ENCODE results near the gene TNFSF8.

DNA sequence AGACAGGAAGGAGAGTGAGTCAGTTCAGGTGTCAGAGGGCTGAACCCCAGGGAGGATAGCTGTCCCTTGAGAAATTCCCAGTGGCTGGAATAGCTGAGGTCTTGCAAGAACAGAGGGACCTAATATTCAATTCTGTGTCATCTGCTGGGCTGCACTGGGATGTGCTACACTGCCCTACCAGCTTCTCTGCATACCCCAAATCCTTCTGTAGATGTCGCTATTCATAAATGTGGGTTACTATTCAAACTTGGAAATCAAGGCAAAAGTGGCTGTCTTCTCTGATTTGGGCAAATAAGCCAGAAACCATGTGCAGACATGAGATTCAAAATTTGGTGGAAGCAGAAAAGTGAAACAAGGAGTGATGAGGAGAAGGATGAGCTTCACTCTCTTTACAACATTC, 16.3 kb downstream of the TNFSF8 start:
- TF ChIP-seq, protein P1, sequence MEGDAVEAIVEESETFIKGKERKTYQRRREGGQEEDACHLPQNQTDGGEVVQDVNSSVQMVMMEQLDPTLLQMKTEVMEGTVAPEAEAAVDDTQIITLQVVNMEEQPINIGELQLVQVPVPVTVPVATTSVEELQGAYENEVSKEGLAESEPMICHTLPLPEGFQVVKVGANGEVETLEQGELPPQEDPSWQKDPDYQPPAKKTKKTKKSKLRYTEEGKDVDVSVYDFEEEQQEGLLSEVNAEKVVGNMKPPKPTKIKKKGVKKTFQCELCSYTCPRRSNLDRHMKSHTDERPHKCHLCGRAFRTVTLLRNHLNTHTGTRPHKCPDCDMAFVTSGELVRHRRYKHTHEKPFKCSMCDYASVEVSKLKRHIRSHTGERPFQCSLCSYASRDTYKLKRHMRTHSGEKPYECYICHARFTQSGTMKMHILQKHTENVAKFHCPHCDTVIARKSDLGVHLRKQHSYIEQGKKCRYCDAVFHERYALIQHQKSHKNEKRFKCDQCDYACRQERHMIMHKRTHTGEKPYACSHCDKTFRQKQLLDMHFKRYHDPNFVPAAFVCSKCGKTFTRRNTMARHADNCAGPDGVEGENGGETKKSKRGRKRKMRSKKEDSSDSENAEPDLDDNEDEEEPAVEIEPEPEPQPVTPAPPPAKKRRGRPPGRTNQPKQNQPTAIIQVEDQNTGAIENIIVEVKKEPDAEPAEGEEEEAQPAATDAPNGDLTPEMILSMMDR (tag by site-specific recombination; IDR thresholded peaks at IDR 0.05), result no peak
- no peak for TF ChIP-seq KLF1 (tag by site-specific recombination; IDR thresholded peaks at IDR 0.05)
- no peak for TF ChIP-seq PRDM1 (tag by site-specific recombination; IDR thresholded peaks at IDR 0.05)
- TF ChIP-seq WT1 (tag by site-specific recombination; IDR thresholded peaks at IDR 0.05), result no peak
- TF ChIP-seq, protein P2, sequence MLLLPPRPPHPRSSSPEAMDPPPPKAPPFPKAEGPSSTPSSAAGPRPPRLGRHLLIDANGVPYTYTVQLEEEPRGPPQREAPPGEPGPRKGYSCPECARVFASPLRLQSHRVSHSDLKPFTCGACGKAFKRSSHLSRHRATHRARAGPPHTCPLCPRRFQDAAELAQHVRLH (tag by site-specific recombination; IDR thresholded peaks at IDR 0.05), result no peak
- TF ChIP-seq ZNF274 (IDR thresholded peaks at IDR 0.05; ENCODE audit: low read length), result no peak
- no peak for TF ChIP-seq ZNF274 (tag by site-specific recombination; IDR thresholded peaks at IDR 0.05; ENCODE audit: borderline replicate concordance)
- TF ChIP-seq, protein P3, sequence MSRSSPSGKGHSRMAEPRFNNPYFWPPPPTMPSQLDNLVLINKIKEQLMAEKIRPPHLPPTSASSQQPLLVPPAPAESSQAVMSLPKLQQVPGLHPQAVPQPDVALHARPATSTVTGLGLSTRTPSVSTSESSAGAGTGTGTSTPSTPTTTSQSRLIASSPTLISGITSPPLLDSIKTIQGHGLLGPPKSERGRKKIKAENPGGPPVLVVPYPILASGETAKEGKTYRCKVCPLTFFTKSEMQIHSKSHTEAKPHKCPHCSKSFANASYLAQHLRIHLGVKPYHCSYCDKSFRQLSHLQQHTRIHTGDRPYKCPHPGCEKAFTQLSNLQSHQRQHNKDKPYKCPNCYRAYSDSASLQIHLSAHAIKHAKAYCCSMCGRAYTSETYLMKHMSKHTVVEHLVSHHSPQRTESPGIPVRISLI (tag by site-specific recombination; IDR thresholded peaks at IDR 0.05), result no peak
- TF ChIP-seq, protein P4, sequence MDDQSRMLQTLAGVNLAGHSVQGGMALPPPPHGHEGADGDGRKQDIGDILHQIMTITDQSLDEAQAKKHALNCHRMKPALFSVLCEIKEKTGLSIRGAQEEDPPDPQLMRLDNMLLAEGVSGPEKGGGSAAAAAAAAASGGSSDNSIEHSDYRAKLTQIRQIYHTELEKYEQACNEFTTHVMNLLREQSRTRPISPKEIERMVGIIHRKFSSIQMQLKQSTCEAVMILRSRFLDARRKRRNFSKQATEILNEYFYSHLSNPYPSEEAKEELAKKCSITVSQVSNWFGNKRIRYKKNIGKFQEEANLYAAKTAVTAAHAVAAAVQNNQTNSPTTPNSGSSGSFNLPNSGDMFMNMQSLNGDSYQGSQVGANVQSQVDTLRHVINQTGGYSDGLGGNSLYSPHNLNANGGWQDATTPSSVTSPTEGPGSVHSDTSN (CRISPR knock-in tag; IDR thresholded peaks at IDR 0.05), result no peak
- no peak for TF ChIP-seq SETDB1 (IDR thresholded peaks at IDR 0.05; ENCODE audit: insufficient read length, low read length)
- TF ChIP-seq ZBTB7A (tag by site-specific recombination; IDR thresholded peaks at IDR 0.05; ENCODE audit: low read depth), result no peak
- TF ChIP-seq, protein P5, sequence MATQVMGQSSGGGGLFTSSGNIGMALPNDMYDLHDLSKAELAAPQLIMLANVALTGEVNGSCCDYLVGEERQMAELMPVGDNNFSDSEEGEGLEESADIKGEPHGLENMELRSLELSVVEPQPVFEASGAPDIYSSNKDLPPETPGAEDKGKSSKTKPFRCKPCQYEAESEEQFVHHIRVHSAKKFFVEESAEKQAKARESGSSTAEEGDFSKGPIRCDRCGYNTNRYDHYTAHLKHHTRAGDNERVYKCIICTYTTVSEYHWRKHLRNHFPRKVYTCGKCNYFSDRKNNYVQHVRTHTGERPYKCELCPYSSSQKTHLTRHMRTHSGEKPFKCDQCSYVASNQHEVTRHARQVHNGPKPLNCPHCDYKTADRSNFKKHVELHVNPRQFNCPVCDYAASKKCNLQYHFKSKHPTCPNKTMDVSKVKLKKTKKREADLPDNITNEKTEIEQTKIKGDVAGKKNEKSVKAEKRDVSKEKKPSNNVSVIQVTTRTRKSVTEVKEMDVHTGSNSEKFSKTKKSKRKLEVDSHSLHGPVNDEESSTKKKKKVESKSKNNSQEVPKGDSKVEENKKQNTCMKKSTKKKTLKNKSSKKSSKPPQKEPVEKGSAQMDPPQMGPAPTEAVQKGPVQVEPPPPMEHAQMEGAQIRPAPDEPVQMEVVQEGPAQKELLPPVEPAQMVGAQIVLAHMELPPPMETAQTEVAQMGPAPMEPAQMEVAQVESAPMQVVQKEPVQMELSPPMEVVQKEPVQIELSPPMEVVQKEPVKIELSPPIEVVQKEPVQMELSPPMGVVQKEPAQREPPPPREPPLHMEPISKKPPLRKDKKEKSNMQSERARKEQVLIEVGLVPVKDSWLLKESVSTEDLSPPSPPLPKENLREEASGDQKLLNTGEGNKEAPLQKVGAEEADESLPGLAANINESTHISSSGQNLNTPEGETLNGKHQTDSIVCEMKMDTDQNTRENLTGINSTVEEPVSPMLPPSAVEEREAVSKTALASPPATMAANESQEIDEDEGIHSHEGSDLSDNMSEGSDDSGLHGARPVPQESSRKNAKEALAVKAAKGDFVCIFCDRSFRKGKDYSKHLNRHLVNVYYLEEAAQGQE (tag by site-specific recombination; IDR thresholded peaks at IDR 0.05), result no peak
- TF ChIP-seq, protein P6, sequence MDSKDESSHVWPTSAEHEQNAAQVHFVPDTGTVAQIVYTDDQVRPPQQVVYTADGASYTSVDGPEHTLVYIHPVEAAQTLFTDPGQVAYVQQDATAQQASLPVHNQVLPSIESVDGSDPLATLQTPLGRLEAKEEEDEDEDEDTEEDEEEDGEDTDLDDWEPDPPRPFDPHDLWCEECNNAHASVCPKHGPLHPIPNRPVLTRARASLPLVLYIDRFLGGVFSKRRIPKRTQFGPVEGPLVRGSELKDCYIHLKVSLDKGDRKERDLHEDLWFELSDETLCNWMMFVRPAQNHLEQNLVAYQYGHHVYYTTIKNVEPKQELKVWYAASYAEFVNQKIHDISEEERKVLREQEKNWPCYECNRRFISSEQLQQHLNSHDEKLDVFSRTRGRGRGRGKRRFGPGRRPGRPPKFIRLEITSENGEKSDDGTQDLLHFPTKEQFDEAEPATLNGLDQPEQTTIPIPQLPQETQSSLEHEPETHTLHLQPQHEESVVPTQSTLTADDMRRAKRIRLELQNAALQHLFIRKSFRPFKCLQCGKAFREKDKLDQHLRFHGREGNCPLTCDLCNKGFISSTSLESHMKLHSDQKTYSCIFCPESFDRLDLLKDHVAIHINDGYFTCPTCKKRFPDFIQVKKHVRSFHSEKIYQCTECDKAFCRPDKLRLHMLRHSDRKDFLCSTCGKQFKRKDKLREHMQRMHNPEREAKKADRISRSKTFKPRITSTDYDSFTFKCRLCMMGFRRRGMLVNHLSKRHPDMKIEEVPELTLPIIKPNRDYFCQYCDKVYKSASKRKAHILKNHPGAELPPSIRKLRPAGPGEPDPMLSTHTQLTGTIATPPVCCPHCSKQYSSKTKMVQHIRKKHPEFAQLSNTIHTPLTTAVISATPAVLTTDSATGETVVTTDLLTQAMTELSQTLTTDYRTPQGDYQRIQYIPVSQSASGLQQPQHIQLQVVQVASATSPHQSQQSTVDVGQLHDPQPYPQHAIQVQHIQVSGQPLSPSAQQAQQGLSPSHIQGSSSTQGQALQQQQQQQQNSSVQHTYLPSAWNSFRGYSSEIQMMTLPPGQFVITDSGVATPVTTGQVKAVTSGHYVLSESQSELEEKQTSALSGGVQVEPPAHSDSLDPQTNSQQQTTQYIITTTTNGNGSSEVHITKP (tag by site-specific recombination; IDR thresholded peaks at IDR 0.05), result no peak
